KBM-7 (cell line): ENCODE data around the gene SLC22A14.
"Not testable (repeated sequence)": the region's sequence is repeated elsewhere in the genome, so short reads cannot be mapped to it uniquely, and the experiment has no call there.

Experiments
- DNase-seq: peaks from one replicate; pipeline ENCODE4 v3.0.0-alpha.2; 2015
- in situ Hi-C: fragments of 300-500 bp; cut with MboI; formaldehyde crosslinking; loops from 2 replicates; pipeline ENCODE4 v1.14.3; 2020; ENCODE audit warnings: low sequenced_read_pairs, low pct_unique_long_range_greater_than_20kb, mixed read lengths

The SLC22A14 gene

GRCh38 chr3:38308456-38308855 is 26.4 kb downstream of the SLC22A14 start:
- in situ Hi-C loops: no loop called here
- DNase-seq: no peak

DNA sequence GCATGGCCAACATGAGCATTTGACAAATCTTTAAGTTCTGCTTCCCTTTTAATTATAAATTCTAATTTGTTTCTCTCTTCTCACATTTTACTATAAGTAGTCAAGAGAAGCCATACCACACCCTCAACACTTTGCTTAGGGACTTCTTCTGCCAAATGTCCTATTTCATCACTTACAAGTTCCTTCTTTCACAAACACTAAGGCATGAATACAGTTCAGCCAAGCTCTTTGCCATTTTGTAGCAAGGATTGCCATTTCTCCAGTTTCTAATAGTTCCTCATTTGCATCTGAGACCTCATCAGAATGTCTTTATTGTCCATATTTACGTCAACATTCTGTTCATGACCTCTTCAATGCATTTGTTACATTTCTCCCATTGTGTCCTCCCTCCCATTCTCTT is 29.4 kb downstream of the SLC22A14 start:
- DNase-seq: no peak
- in situ Hi-C loops: no loop called here

GRCh38 chr3:38311941-38312340 is 29.8 kb downstream of the SLC22A14 start:
- no peak for DNase-seq
- in situ Hi-C loops: no loop called here

GRCh38 chr3:38312356-38312755 is 30.3 kb downstream of the SLC22A14 start:
- in situ Hi-C loops: no loop called here
- no peak for DNase-seq

GRCh38 chr3:38313263-38313662 is 31.2 kb downstream of the SLC22A14 start:
- in situ Hi-C loops: no loop called here
- no peak for DNase-seq

GRCh38 chr3:38313695-38314094 is 31.6 kb downstream of the SLC22A14 start:
- peak; percentile 41 for DNase-seq
- in situ Hi-C loops: no loop called here

GRCh38 chr3:38314112-38314763 is 32.1 kb downstream of the SLC22A14 start:
- in situ Hi-C loops: no loop called here
- DNase-seq: peak; percentile 39

DNA sequence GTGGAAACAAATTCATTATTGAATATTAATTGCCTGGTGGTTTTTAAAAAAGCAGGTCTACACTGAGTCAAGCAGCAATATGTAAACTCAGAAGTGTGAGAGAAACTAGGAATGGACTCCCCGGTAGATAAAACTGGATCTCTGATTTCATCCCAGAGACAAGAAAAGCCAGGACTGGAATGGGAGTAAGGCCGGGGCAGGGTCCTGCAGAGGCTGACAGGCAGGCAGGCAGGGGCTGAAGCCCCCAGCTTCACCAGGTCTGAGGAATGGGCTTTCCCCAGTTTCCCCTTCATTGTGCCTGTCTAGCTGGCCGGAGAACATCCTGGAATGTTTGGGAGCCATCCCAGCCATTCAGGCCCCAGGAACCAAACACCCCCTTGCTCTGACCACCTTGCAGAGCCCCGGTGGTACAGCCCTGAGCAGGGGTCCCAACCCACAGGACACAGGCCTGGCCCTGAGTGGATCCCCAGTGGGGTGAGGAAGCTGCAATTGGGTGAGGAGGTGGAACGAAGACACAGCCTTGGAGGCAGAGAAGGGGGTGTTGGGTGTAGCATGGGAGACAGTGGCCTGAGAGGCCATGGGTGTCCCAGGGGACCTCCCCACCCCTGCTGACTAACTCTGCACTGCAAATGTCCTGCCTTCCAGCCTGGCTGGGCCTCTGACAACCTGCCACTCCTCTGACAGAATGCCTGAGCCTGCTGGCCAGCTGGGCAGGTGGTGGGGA is 32.8 kb downstream of the SLC22A14 start:
- DNase-seq: no peak
- in situ Hi-C loops: no loop called here

DNA sequence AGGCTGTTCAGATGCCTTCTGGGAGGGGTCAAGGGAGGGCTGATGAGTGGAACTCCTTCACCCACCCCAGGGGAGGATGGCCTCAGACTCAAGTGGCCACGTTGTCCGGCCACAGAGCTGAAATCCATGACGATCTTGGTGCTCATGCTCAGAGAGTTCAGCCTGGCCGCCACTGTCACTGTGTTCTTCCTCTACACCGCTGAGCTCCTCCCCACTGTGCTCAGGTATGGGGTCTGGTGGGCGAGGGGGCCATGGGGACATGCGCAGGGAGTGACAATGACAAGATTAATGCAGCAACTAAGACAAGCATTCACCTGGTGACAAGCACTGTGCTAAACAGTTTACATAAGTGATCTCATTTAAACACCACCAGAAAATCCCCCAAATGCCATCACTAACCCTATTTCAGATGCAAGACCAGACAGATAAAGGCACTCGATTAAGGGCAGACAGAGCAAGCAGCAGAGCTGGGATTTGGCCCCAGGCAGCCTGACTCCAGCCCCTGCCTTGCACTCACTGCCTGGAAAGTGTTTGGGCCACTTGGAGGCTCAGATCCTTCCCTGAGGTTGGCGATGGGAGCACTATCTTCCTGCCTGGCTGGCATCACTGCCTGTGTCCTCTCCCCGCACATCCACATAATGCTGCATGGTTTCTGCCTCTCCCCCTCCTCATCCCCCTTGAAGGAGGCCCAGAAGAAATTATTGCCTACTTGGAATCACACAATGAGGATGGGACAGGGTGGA is 33.6 kb downstream of the SLC22A14 start:
- in situ Hi-C loops: no loop called here

GRCh38 chr3:38316356-38317191 is 34.5 kb downstream of the SLC22A14 start:
- in situ Hi-C loops: no loop called here
- DNase-seq: no peak

More for the DNA sequence above, 33.6 kb downstream of the SLC22A14 start:
- DNase-seq: no peak

DNA sequence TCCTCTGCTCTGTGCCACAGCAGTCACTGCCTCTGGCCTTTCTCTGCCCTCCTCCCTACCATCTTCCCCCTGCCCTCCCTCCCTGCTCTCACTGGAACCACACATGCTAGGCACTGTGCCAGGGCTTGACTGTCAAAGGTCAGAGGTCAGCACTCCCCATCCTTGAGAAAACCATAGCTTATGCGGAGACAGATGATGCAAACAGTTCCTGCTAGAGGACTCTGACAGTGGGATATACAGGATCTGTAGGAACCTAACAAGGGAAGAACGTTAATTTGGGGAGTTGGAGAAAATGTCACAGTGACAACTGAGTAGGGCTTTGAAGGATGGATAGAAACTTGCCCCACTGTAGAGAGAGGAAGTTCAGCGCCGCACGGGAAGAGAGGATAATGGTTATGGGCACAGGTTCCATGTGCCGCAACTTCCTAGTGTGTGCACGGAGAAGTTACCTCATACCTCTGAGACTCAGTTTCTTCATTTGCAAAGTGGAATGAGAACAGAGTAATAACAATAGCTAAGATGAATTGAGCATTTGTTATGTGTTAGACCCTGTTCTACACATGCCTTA is 35.2 kb downstream of the SLC22A14 start:
- no peak for DNase-seq
- in situ Hi-C loops: no loop called here

DNA sequence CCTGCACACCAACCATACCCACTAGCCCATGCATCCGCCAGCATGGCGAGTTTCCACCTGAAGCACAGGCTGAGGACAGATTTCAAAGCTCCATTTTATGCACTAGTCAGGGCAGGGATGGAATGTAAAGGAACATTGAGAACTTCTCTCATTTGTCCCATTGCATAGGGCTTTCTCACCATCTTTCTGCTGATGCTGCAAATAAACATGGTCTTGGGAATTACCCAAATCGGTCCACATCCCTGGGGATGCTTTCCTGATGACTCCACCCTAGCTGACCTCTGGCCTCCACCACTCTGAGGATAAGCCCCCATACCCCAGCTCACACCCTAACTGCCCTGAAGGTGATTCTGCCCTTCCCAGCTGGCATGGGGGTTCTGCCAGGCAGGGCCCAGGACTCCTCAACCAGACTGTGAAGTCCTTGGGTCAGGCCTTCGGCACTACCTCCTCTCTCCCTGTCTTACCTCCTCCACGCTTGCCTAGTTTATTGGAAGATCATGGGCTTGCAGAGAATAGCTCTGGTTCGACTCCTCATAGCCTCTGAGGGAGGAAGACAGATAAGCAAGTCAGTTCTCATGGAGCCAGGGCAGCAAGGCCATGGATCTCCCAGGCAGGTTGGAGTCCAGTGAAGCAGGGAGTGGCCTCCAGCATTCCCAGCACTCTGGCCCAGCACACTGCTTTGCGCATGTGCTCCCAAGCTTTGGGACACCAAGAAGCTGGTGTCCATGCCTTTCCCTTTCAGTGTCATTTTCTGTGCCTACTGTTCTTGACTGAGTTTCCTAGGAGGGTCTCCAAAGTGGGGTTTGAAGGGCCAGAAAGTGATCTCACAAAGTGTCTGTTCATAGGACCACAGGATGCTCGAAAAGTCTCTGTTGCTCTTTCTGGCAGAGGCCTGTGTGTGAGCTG is 36.9 kb downstream of the SLC22A14 start:
- no peak for DNase-seq
- in situ Hi-C loops: no loop called here

GRCh38 chr3:38320638-38321037 is 38.5 kb downstream of the SLC22A14 start:
- in situ Hi-C loops, DNase-seq: not testable (repeated sequence)

DNA sequence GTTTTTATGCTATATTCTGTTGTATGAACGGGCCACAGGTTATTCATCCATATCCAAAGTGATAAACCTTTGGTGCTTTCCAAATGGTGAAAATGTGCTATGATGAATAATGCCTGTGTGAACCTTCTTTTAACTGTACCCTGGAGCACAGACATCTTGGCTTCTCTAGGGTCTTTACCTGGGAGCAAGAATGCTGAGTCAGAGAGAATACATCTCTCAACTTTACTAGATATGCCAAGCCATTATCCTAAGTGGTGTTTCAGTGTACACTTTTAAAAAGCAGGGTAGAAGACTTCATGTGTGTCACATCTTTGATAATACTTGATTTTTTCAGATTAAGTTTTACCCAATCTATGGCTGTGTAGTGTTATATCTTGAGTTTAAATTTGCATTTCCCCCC is 41.0 kb downstream of the SLC22A14 start:
- DNase-seq: no peak
- in situ Hi-C loops: no loop called here

GRCh38 chr3:38325256-38325655 is 43.2 kb downstream of the SLC22A14 start:
- no peak for DNase-seq
- in situ Hi-C loops: no loop called here

DNA sequence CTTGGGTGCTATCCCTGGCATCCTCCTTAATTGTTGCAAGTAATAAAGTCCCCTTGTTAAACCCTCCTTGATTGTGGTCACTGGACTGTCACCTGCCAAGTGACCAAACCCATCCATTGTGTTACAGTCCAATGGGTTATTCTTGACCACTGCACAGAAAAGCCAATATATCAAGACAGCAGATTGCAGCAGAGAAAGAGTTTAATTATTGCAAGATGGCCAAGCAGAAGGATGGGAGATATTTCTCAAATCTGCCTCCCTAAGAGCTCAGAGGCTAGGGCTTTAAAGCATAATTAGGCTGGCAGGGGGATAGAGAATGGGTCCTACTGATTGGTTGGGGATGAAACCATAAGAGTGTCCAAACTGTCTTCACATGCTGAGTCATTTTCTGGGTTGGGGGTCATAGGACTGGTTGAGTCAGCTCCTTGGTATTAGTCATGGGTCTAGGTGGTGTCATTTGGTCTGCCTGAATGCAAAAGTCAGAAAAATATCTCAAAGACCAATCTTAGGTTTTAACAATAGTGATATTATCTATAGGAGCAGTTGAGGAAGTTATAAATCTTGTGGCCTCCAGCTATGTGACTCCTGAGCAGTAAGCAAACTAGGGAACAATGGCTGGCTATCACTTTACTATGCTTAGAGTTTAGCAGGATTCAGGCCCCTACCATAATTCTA is 45.4 kb downstream of the SLC22A14 start:
- in situ Hi-C loops: no loop called here

DNA sequence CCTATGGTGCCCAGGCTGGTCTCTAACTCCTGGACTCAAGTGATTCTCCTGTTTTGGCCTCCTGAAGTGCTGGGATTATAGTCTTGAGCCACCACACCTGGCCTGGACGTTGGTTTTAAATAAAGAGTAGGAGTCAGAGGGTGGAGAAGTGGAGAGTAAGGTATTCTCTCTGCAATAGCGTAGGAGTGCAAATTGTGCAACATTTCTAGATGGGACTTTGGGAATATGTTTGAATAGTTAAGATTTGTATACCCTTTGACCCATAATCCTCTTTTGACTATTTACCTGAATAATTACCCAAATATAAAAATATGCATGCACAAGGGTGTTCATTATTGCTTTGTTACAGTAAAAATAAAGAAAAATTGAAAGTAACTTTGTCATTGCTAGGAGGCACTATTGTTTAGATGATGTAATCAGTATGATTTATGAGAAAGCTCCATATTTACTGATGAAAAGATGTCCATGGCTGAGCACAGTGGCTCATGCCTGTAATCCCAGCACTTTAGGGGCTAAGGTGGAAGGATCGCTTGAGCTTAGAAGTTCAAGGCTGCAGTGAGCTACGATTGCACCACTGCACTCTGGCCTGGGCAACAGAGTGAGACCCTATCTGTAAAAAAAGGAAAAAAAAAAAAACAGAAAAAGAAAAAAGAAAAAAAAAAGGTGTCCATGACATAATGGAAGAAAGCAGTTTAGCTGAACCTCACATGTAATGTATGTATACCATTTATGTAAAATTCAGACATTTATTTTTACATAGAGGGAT is 49.3 kb downstream of the SLC22A14 start:
- DNase-seq: no peak

More for the DNA sequence above, 45.4 kb downstream of the SLC22A14 start:
- DNase-seq: no peak

More for the DNA sequence above, 49.3 kb downstream of the SLC22A14 start:
- in situ Hi-C loops: no loop called here
